Activated CD4-positive, alpha-beta memory T cell treated with anti-CD3 and anti-CD28 coated beads for 36 hours (primary cell): ENCODE data around the gene RWDD4. TPM values are rescaled to one million over a fixed set of nuclear protein-coding genes. Genes with fewer than 3 reads are reported as not detected.
A peak's percentile ranks its signal among the peaks of the same experiment; 100 is the strongest.

Source experiments
- CTCF ChIA-PET: fragments of 350-600 bp; sonication (Branson Sonifier 250); formaldehyde crosslinking; loops from one replicate; lab custom pipeline; 2021; ENCODE audit warnings: antibody characterized with exemption, inconsistent platforms; lab: Charles Lee
- POLR2A ChIA-PET: fragments of 350-600 bp; sonication (Branson Sonifier 250); formaldehyde crosslinking; loops from one replicate; lab custom pipeline; 2021; ENCODE audit warnings: antibody characterized with exemption; lab: Charles Lee
- DNase-seq: peaks from one replicate; pipeline ENCODE4 v3.0.0-alpha.2; 2020
- H3K27ac Mint-ChIP-seq: one replicate; pipeline ENCODE4 v1.8.0; 2021; ENCODE audit warnings: mixed read lengths
- H3K27me3 Mint-ChIP-seq: one replicate; pipeline ENCODE4 v1.8.0; 2021; ENCODE audit warnings: mixed read lengths
- H3K36me3 Mint-ChIP-seq: one replicate; pipeline ENCODE4 v1.8.0; 2021; ENCODE audit warnings: mixed read lengths
- H3K4me1 Mint-ChIP-seq: one replicate; pipeline ENCODE4 v1.8.0; 2021; ENCODE audit warnings: low read depth, mixed read lengths
- H3K4me3 Mint-ChIP-seq: one replicate; pipeline ENCODE4 v1.8.0; 2021; ENCODE audit warnings: mild to moderate bottlenecking, mixed read lengths
- H3K9me3 Mint-ChIP-seq: one replicate; pipeline ENCODE4 v1.8.0; 2021; ENCODE audit warnings: mixed read lengths
- intact Hi-C: fragments of 100-400 bp; cut with micrococcal nuclease; formaldehyde crosslinking; loops from one replicate; pipeline ENCODE4 v1.15.1; 2023
- total RNA-seq, 2 experiments: library from RNA; stranded (reverse); gene quantifications; one replicate each; pipeline ENCODE4 v1.2.3, GENCODE V29; 2021

The RWDD4 gene
- total RNA-seq, 2 experiments from 2014 or later, result 19.4 to 19.8 TPM

- Mint-ChIP-seq H3K4me3 (no peak overlapping the region), H3K27ac (no peak overlapping the region), H3K4me1 (no peaks in the 10 kb centered on the region), H3K27me3 (peaks cover 13% of the 10 kb centered on the region), H3K36me3 (no peaks in the 10 kb centered on the region), H3K9me3 (no peaks in the 10 kb centered on the region)
- ChIA-PET POLR2A (no interaction called here), CTCF (no interaction called here)
- intact Hi-C loops, result no loop called here
- DNase-seq, result no peak
Observed at GRCh38 chr4:183612329-183613250, 46.4 kb downstream of the RWDD4 start.

- H3K27me3 Mint-ChIP-seq, result peaks cover 16% of the 10 kb centered on the region
- H3K9me3 Mint-ChIP-seq, result no peaks in the 10 kb centered on the region
- H3K4me3 Mint-ChIP-seq, result no peak overlapping the region
- POLR2A ChIA-PET, result no interaction called here
- intact Hi-C loops, result no loop called here
- no peaks in the 10 kb centered on the region for H3K4me1 Mint-ChIP-seq
- CTCF ChIA-PET, result no interaction called here
- no peaks in the 10 kb centered on the region for H3K36me3 Mint-ChIP-seq
- DNase-seq, result no peak
- no peak overlapping the region for H3K27ac Mint-ChIP-seq
Observed at GRCh38 chr4:183611210-183611830, 47.7 kb downstream of the RWDD4 start.

DNA sequence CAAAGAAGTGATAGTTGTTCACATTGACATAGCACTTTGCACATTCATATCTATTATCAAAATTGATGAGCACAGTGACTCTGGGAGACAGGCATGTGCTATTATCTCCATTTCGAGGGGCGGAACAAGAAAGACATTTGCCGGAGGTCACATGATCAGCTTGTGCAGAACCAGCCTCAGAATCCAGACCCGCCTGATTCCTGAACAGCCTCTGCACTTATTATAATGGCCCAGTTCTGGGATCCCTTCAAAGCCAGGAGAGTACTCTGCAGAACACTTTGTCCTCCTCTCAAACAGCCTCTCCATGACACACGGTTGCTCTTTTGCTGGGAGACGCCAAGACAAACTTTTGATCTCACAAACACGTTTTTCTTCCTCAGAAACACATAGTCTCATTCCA is 48.4 kb downstream of the RWDD4 start:
- ChIA-PET CTCF (no interaction called here), POLR2A (no interaction called here)
- H3K27ac Mint-ChIP-seq, result no peak overlapping the region

DNA sequence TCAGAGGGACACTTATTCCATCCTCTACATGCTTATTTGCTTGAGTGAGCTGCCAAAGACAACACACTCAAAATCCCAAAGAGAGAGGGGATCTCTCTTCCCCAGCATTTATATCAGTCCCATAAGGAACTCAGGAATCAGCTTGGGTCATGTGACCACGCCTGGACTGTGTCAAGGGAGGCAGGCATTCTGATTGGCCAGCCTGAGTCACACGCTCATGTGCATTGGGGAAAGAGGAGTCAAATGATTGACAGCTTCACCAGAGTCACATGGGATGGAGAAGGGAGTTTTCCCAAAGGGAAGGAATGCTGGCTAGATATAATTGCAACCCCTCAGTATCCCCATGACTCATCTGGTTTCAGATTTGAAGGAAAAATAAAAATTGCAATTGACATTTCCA is 49.0 kb downstream of the RWDD4 start:
- CTCF ChIA-PET, result no interaction called here
- Mint-ChIP-seq H3K27me3 (peaks cover 16% of the 10 kb centered on the region), H3K36me3 (no peaks in the 10 kb centered on the region), H3K9me3 (no peaks in the 10 kb centered on the region), H3K4me3 (no peak overlapping the region), H3K4me1 (no peaks in the 10 kb centered on the region), H3K27ac (no peak overlapping the region)
- intact Hi-C loops, result no loop called here
- no peak for DNase-seq
- POLR2A ChIA-PET, result no interaction called here

More for the DNA sequence above, 48.4 kb downstream of the RWDD4 start:
- DNase-seq, result no peak
- H3K4me3 Mint-ChIP-seq, result no peak overlapping the region
- H3K4me1 Mint-ChIP-seq, result no peaks in the 10 kb centered on the region
- H3K27me3 Mint-ChIP-seq, result peaks cover 16% of the 10 kb centered on the region
- no peaks in the 10 kb centered on the region for H3K9me3 Mint-ChIP-seq
- intact Hi-C loops, result no loop called here
- no peaks in the 10 kb centered on the region for H3K36me3 Mint-ChIP-seq

DNA sequence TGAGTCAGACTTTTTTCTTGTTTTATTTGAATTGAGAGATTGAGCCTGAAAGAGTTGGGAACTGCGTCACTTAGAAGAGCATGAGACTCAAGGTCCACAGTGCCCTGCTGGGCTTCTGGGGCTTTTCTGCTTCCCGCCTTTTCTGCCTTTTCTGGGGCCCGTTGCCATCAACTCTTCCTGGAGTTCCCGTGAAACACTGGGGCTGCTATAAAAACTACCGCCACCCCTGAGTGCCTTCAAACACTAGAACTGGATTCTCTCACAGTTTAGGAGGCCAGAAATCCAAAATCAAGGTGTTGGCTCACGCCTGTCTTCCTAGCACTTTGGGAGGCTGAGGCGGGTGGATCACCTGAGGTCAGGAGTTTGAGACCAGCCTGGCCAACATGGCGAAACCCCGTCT is 49.8 kb downstream of the RWDD4 start:
- H3K27me3 Mint-ChIP-seq, result peaks cover 15% of the 10 kb centered on the region
- no peaks in the 10 kb centered on the region for H3K9me3 Mint-ChIP-seq
- H3K4me3 Mint-ChIP-seq, result no peak overlapping the region
- no peak for DNase-seq
- H3K36me3 Mint-ChIP-seq, result no peaks in the 10 kb centered on the region
- H3K4me1 Mint-ChIP-seq, result no peaks in the 10 kb centered on the region
- intact Hi-C loops, result no loop called here
- no peak overlapping the region for H3K27ac Mint-ChIP-seq
- POLR2A ChIA-PET, result no interaction called here
- CTCF ChIA-PET, result no interaction called here

DNA sequence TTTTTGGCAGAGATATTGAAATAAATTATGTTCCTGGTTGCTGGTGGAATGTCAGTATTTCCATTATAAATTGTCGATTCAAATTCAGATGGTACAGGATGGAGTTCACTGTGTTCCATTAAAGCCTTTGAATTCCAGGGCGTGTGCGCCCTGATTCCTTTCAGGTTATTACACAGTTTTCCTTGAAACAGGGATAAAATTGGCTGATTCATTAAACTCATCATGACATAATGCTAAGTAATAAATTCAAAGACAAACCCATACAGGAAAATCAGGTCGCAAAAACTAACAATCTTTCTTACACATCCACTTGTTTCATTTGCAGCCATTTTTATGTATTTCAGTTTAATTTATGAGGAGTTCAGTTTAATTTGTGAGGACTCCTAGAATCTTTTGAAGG is 51.1 kb downstream of the RWDD4 start:
- DNase-seq, result no peak
- ChIA-PET CTCF (no interaction called here), POLR2A (no interaction called here)
- no peaks in the 10 kb centered on the region for H3K9me3 Mint-ChIP-seq
- H3K36me3 Mint-ChIP-seq, result no peaks in the 10 kb centered on the region
- intact Hi-C loops, result no loop called here
- peaks cover 14% of the 10 kb centered on the region for H3K27me3 Mint-ChIP-seq
- no peak overlapping the region for H3K27ac Mint-ChIP-seq
- no peaks in the 10 kb centered on the region for H3K4me1 Mint-ChIP-seq
- H3K4me3 Mint-ChIP-seq, result no peak overlapping the region

DNA sequence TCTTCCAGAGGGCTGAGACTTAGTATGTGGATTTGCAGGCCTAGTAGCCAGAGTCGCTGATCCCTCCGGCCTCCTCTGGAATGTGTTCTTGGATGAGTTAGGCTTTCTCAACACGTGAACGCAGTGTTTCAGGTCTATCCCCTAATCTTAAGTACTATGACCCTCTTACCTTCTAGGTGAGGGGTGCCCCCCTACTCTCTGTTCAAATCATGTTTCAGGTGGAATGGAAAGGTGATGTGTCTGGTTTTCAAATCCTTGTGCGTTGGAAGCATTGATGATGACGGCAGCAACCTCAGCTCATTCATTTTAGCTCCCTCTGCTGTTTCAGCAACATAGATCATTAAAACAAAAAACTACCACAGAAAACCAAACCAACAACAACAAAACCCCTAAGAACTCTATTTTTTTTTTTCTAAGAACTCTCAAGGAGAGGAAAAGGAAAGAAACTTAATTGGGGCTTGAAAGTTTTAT is 56.4 kb downstream of the RWDD4 start:
- DNase-seq, result no peak
- Mint-ChIP-seq H3K9me3 (no peaks in the 10 kb centered on the region), H3K4me3 (no peak overlapping the region), H3K36me3 (no peaks in the 10 kb centered on the region), H3K27ac (no peak overlapping the region), H3K4me1 (no peaks in the 10 kb centered on the region), H3K27me3 (peaks cover 3% of the 10 kb centered on the region)
- POLR2A ChIA-PET, result interaction anchor here (0.7 to 0.9 kb wide), 2 partner anchors 42 to 99 kb away, joined by 3 read pairs; no protein-coding TSS in a partner anchor
- intact Hi-C loops, result loop anchor here (1.0 kb wide), 1 partner anchor 98 kb away; no protein-coding TSS in a partner anchor
- CTCF ChIA-PET, result interaction anchor here (0.7 to 1.5 kb wide), 6 partner anchors 15 to 203 kb away, joined by 4 to 7 read pairs (median 4); no protein-coding TSS in a partner anchor

DNA sequence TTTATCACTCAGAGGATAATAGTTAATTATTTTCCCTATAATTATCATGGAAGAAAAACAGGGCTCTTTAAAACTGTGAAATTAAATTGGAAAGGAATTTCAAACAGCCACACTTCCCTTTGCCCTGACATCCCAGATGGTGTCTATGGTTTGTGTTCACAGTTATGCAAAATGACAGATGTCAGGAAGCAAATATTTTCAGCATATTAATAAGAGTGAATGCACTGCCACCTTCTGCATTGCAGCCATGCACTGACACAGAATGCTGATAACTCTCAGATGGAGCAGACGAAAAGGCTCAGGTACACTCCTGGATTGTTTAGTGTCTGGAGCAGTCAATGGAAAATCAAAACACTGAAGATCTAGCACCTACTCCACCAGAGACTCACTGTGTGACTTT is 57.6 kb downstream of the RWDD4 start:
- Mint-ChIP-seq H3K27ac (no peak overlapping the region), H3K4me1 (no peaks in the 10 kb centered on the region), H3K9me3 (no peaks in the 10 kb centered on the region), H3K36me3 (no peaks in the 10 kb centered on the region), H3K4me3 (no peak overlapping the region), H3K27me3 (no peaks in the 10 kb centered on the region)
- intact Hi-C loops, result no loop called here
- DNase-seq, result no peak
- CTCF ChIA-PET, result interaction anchor here (0.8 to 1.4 kb wide), 2 partner anchors 97 to 128 kb away, joined by 4 to 5 read pairs; no protein-coding TSS in a partner anchor
- POLR2A ChIA-PET, result no interaction called here

GRCh38 chr4:183600189-183600685 is 58.7 kb downstream of the RWDD4 start:
- Mint-ChIP-seq H3K4me3 (no peak overlapping the region), H3K4me1 (no peaks in the 10 kb centered on the region), H3K27ac (no peak overlapping the region), H3K9me3 (no peaks in the 10 kb centered on the region), H3K36me3 (no peaks in the 10 kb centered on the region), H3K27me3 (no peaks in the 10 kb centered on the region)
- ChIA-PET CTCF (interaction anchor here (1.1 to 1.5 kb wide), 3 partner anchors 93 to 127 kb away, joined by 3 to 5 read pairs (median 3); no protein-coding TSS in a partner anchor), POLR2A (no interaction called here)
- peak; percentile 16 for DNase-seq
- intact Hi-C loops, result loop anchor here (1.0 kb wide), 1 partner anchor 128 kb away; no protein-coding TSS in a partner anchor

DNA sequence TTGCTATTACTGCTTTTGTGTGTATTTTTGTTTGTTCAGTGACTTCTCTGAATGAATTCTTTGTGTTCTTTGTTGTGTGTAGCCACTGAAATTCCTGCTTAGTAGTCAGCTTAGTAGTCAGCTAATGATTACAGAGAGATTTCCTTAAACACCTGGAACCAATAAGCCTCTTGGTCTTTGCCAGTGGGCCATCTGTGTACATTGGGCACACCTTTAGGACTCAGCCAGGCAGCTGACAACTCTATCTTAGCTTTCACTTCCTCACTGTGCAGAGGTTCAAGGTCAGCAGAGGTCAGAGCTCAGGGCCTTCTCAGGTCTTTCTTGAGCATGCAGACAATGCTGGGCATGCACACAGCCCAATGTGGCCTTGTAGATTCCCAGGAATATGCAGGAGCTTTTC is 59.3 kb downstream of the RWDD4 start:
- Mint-ChIP-seq H3K36me3 (no peaks in the 10 kb centered on the region), H3K4me1 (no peaks in the 10 kb centered on the region)

DNA sequence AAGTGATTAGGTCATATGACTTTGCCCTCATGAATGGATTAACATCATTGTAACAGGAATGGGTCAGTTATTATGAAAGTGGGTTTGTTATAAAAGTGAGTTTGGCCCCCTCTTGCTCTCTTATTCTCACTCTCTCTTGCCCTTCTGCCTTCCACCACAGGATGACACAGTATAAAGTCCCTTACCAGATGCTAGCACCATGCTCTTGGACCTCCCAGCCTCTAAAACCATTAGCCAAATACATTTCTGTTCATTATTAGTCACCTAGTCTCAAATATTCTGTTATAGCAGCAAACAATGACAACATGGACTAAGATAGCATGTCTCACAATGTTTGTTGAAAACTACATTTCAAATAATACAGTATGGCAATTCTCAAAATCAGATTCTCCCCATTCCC is 59.7 kb downstream of the RWDD4 start:
- H3K4me1 Mint-ChIP-seq, result no peaks in the 10 kb centered on the region
- ChIA-PET POLR2A (no interaction called here), CTCF (interaction anchor here (0.6 to 1.5 kb wide), 3 partner anchors 95 to 126 kb away, joined by 3 to 5 read pairs (median 3); no protein-coding TSS in a partner anchor)
- no peaks in the 10 kb centered on the region for H3K36me3 Mint-ChIP-seq
- H3K27ac Mint-ChIP-seq, result no peak overlapping the region
- no peaks in the 10 kb centered on the region for H3K9me3 Mint-ChIP-seq
- H3K4me3 Mint-ChIP-seq, result no peak overlapping the region
- H3K27me3 Mint-ChIP-seq, result no peaks in the 10 kb centered on the region
- intact Hi-C loops, result no loop called here
- no peak for DNase-seq

More for the DNA sequence above, 59.3 kb downstream of the RWDD4 start:
- H3K27ac Mint-ChIP-seq, result no peak overlapping the region
- H3K9me3 Mint-ChIP-seq, result no peaks in the 10 kb centered on the region
- CTCF ChIA-PET, result interaction anchor here (0.6 to 1.5 kb wide), 3 partner anchors 96 to 127 kb away, joined by 3 to 5 read pairs (median 3); no protein-coding TSS in a partner anchor
- no peak overlapping the region for H3K4me3 Mint-ChIP-seq
- no peaks in the 10 kb centered on the region for H3K27me3 Mint-ChIP-seq
- no peak for DNase-seq
- POLR2A ChIA-PET, result no interaction called here
- intact Hi-C loops, result loop anchor here (1.0 kb wide), 1 partner anchor 127 kb away; no protein-coding TSS in a partner anchor
